Stimulated activated CD4-positive, alpha-beta T cell treated with anti-CD3 and anti-CD28 coated beads, Interleukin-2, amount 100 ng/mL, for 24 hours (primary cell): Measurements from ENCODE around the gene LEMD1.

Experiments
- DNase-seq, 2 donors: peaks; one replicate each; pipeline ENCODE4 v3.0.0-alpha.2; 2020

Gene LEMD1

DNA sequence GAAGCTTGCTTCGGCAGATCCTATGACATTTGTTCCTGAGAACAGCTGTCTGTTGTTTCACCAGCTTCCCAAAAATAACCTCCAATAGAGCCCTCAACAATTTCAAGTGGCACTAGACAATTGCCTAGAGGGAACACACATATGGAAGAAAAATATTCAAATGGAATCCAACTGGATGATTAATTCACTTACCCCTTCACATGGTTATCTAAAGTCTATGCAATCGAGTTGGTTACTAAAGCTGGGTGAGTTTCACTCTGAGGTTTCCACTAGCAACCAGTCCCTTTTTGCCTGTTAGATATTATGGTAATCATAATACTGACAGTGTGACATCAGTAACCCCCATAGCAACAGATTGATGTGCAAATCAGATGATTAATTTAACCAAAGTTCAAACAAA lies at the start of gene LEMD1:
Gene LEMD1, minus strand, starts transcription at position 259 of the 400 bp plus-strand sequence. CDS start 1,520 bp downstream, outside the sequence.
- no peak for DNase-seq

DNA sequence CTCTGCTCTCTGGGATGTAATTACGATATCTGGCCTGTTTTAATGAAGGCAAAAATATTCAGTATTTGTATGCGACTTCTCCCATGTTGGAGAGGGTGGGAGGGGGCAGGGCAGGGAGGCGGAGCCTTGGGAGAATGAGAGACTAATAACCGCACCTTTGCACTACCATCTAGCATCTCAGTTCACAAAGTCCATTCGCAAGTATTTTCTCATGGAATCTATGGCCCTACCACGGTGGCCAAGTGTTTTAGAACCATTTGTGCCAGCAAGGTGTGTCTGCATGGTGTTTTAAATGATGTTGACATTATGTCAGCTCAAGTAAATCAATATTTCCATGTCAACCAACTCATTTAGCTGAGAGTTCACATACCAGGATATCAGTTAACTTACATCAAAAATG lies 48.3 kb upstream of the LEMD1 start:
- no peak for DNase-seq

DNA sequence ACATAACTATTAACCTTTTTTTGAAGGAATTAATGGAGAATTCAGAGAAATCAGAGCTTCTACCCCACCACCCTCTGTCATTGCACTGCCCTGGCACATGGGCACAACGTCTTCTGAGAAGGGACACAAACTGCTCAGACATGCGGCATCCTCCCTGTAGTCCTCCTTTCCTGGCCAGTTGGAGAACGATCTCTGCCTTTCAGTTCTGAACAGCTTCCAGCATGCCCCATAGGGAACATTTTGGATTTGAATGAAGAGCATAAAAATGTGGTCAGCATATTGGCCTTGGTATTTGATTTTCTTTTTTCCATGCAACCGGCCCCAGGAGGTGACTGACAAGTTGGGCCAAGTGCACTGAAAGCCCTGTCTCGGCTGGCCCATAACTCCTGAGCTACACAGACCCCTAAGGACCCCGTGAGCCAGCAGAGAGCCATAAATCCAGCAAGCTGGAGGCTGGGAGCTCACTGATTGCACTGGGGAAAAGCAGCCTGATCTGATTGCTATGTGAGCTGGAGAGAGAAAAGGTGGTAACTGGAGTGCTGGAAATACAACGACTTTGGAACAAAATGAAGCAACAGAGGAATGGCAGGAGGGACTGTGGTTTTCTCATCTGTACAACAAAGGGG lies 44.9 kb upstream of the LEMD1 start:
- no peak for DNase-seq

- DNase-seq: no peak
Observed at GRCh38 chr1:205465392-205465791, 43.5 kb upstream of the LEMD1 start.

DNA sequence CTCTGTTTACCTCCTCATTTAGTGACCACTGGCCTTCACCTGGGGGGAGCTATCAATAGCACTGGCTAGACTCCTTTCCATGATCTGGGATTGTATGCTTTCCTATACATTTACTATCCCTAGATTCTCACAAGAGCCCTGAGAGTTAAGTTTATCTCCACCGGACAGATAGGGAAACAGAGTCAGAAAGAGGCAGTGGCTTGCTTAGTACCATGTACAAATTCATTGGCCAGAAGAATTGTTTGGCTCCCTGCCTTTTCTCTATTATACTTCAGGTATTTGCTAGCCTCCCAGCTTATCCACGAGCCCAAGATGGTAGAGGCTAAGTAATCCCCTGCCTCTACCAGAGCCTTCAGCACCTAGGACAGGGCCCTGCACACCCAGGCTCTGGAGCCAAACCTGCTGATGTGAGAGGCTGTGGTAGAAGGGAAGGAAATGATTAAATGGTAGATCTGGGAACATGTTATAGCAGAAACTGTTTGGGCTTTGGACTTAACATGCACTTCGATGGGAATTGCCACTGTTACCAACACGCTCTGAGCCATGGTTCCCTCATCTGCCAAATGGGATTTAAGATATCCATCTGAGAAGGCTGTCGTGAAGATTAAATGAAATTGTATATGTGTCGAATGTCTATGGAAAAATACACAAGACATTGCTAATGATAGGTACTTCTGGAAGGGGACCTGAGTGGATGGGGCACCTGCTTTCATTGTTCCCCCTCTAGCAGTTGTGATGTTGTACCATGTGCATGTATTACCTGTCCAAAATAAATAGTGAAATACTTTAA lies 37.1 kb upstream of the LEMD1 start:
- peak; percentile 27 to 32 for DNase-seq

GRCh38 chr1:205456868-205457745 lies 35.3 kb upstream of the LEMD1 start:
- peak in 1 of 2 donors; percentile 19 for DNase-seq

GRCh38 chr1:205456383-205456867 lies 34.6 kb upstream of the LEMD1 start:
- peak in 1 of 2 donors; percentile 20 for DNase-seq

- no peak for DNase-seq
Observed at GRCh38 chr1:205455581-205456382, 33.9 kb upstream of the LEMD1 start, which contains the start of gene BLACAT1. TSS of gene BLACAT1 (minus strand) at chr1:205456045.

GRCh38 chr1:205454903-205455335 lies 33.1 kb upstream of the LEMD1 start:
- DNase-seq: no peak

- no peak for DNase-seq
Observed at GRCh38 chr1:205453466-205453865, 31.6 kb upstream of the LEMD1 start.

GRCh38 chr1:205452933-205453332 lies 31.1 kb upstream of the LEMD1 start:
- DNase-seq: no peak

GRCh38 chr1:205452364-205452763 lies 30.5 kb upstream of the LEMD1 start:
- DNase-seq: no peak

DNA sequence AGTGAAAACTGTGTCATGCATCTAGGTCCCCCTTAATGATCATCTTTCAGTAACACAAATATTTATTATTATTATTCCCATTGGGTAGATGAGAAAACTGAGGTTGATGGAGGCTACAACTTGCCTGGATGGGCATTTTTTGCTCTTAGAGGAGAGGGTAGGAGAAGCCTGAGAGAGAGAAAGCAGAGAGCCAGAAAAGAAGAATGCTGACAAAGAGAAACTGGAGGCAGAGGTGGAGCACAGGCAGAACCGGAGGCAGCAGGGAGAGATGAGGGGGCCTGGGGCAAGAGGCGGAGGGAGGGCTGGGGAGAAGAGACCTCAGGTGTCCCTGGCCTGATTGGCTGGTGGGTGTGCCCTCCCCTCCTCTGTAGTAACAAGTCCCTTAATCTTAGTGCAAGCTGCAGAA lies 29.9 kb upstream of the LEMD1 start:
- DNase-seq: no peak

- DNase-seq: no peak
Observed at GRCh38 chr1:205451202-205451601, 29.3 kb upstream of the LEMD1 start.

DNA sequence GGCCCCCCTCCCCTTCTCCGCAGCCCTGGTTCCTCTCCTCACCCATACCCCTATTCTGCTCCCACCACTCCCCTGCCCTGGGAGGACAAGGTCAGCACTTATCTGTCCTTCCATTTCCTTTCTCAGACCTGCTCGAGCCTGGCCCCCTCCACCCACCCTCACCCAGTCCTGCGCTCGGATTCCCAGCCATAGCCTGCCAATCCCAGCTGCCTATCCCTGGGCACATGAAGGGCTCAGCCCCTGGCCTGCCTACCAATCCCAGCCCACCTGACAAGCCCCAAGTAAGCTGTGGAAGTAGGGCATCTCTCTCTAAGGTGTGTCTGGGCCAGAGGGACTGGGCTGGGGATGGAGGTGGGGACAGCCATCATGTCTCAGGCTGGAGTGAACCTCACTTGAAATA lies 28.6 kb upstream of the LEMD1 start:
- no peak for DNase-seq

DNA sequence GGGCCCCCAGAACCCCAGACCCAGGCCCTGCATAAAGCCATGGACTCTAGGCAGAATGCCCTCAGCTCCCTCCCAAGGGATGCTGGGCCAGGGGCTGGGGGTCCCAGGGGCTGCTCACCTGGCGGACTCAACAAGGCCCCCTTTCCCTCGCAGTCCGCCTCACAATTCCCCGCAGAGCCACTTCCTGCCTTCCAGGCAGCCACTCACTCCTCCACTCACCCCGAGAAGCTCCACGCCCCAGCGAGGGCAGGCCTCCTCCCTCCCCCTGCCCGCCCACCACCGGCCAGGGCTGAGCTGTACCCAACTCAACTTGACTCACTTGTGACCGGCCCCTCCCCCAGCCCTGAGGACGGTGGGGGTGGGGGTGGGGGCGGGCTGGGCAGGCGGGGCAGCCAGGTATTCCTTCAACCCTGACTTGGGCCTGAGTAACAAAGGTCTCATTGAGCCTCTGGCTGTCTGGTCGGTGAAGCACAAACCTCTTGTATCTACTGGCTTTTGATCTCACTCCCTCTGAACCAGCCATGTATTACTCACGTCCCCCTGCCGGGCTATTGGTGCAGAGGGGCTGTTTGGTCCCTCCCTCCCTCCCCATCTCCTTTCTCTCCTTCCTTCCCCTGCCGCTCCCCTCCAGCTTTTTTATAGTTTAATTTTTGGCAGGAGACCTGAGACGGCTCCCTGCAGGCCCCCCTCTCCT lies 28.0 kb upstream of the LEMD1 start:
- peak; percentile 34 to 49 for DNase-seq

GRCh38 chr1:205449254-205449749 lies 27.4 kb upstream of the LEMD1 start:
- no peak for DNase-seq

- no peak for DNase-seq
Observed at GRCh38 chr1:205448540-205449253, 26.8 kb upstream of the LEMD1 start.

GRCh38 chr1:205447457-205448341 lies 25.8 kb upstream of the LEMD1 start:
- DNase-seq: no peak

DNA sequence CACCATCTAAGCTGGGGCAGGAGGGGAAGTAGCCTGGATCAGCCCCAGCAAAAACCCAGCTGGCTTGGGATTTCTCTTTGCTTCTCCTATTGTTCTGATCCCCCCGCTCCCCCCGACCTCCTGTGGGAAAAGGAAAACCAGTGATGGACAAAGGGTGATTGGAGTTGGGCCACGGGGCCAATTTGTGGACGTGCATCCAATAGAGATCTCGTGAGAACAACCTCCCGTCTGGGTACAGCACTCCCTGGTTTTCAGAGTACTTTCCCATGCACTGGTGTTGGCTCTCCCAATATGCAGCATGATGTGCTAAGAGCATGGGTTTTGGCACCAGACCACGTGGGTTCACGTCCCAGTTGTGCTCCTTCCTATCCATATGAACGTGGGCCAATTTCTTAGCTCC lies 25.0 kb upstream of the LEMD1 start:
- no peak for DNase-seq
